BE2C (cell line): ENCODE data around the gene SSH3.

ENCODE experiments used
- DNase-seq: peaks from one replicate; pipeline ENCODE4 v3.0.0-alpha.2; 2020
- H3K27me3 ChIP-seq: fragments of 250-450 bp; sonication (Bioruptor Pico); 2 replicates; pipeline ENCODE4 v1.5.1; 2020; ENCODE audit warnings: mild to moderate bottlenecking
- H3K36me3 ChIP-seq: fragments of 250-450 bp; sonication (Bioruptor Pico); 2 replicates; pipeline ENCODE4 v1.5.1; 2020; ENCODE audit warnings: mild to moderate bottlenecking
- H3K4me1 ChIP-seq: fragments of 250-450 bp; sonication (Bioruptor Pico); 2 replicates; pipeline ENCODE4 v1.5.1; 2020
- H3K4me3 ChIP-seq: 2 replicates; pipeline ENCODE4 v1.5.1; 2011; ENCODE audit warnings: low read depth, low read length
- H3K9me3 ChIP-seq: fragments of 250-450 bp; sonication (Bioruptor Pico); 2 replicates; pipeline ENCODE4 v1.5.1; 2020
- TF ChIP-seq, protein P1 (sequence below): IDR thresholded peaks from 2 replicates; pipeline ENCODE4 v1.5.1; 2012; ENCODE audit warnings: mild to moderate bottlenecking, low read depth, low read length

Gene SSH3

DNA sequence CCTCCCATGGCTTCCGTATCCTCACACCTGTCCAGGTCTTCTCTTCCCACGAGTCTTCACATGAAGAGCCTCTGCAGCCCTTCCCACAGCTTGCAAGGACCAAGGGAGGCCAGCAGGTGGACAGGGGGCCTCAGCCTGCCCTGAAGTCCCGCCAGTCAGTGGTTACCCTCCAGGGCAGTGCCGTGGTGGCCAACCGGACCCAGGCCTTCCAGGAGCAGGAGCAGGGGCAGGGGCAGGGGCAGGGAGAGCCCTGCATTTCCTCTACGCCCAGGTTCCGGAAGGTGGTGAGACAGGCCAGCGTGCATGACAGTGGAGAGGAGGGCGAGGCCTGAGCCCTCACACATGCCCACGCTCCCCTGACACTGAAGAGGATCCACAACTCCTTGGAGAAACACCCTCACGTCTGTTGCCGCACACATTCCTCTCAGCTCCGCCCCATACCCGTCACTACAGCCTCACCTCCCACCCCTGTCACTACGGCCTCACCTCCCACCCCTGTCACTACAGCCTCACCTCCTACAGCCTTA is 8.3 kb downstream of the SSH3 start:
- H3K36me3 ChIP-seq: no peaks in the 10 kb centered on the region
- no peak for DNase-seq
- no peaks in the 10 kb centered on the region for H3K9me3 ChIP-seq
- TF ChIP-seq, protein P1, sequence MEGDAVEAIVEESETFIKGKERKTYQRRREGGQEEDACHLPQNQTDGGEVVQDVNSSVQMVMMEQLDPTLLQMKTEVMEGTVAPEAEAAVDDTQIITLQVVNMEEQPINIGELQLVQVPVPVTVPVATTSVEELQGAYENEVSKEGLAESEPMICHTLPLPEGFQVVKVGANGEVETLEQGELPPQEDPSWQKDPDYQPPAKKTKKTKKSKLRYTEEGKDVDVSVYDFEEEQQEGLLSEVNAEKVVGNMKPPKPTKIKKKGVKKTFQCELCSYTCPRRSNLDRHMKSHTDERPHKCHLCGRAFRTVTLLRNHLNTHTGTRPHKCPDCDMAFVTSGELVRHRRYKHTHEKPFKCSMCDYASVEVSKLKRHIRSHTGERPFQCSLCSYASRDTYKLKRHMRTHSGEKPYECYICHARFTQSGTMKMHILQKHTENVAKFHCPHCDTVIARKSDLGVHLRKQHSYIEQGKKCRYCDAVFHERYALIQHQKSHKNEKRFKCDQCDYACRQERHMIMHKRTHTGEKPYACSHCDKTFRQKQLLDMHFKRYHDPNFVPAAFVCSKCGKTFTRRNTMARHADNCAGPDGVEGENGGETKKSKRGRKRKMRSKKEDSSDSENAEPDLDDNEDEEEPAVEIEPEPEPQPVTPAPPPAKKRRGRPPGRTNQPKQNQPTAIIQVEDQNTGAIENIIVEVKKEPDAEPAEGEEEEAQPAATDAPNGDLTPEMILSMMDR: no peak
- H3K4me3 ChIP-seq: no peak overlapping the region
- H3K27me3 ChIP-seq: no peaks in the 10 kb centered on the region
- H3K4me1 ChIP-seq: peaks cover 2% of the 10 kb centered on the region; the same call in 1 of the 2 replicates

DNA sequence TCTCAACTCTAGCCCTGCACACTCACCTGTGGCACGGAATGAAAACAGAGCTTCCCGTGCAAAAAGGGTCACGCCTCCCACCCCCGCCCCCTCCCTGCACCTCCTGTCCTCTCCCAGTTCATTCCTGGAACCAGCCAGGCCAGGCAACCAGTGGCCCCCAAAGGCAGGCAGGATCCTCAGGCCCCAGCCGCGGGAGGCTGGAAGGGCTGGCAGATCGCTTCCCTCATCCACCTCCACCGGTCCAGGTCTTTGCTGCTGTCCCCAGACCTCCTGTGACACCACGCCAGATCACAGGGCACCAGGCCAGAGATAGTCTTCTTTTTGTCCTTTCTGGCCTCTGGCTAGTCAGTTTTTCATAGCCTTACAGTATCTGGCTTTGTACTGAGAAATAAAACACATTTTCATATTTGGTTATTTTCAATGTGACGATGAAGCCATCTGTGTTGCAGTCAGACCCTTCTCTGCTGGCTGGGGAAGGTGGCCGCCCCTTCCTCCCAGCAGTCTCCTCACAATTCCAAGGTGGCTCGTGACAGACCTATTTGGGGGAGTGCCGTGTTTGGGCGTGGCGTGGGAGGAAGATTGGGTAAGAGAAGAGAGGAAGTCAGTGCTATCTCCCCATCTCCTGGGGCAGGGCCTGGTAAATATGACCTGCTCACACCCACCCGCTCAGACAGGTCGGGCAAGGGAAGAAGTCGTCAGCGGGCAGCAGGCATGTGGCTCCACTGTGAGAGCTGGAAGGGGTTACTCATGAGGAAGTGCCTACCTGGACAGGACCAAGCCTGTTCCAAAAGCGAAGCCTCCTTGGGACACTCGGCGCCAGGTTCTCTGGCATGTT is 9.1 kb downstream of the SSH3 start:
- Histone ChIP-seq H3K4me3 (no peak overlapping the region), H3K27me3 (no peaks in the 10 kb centered on the region), H3K9me3 (no peaks in the 10 kb centered on the region), H3K4me1 (peaks cover 2% of the 10 kb centered on the region; the same call in 1 of the 2 replicates), H3K36me3 (no peaks in the 10 kb centered on the region)
- TF ChIP-seq, protein P1: no peak
- DNase-seq: no peak

DNA sequence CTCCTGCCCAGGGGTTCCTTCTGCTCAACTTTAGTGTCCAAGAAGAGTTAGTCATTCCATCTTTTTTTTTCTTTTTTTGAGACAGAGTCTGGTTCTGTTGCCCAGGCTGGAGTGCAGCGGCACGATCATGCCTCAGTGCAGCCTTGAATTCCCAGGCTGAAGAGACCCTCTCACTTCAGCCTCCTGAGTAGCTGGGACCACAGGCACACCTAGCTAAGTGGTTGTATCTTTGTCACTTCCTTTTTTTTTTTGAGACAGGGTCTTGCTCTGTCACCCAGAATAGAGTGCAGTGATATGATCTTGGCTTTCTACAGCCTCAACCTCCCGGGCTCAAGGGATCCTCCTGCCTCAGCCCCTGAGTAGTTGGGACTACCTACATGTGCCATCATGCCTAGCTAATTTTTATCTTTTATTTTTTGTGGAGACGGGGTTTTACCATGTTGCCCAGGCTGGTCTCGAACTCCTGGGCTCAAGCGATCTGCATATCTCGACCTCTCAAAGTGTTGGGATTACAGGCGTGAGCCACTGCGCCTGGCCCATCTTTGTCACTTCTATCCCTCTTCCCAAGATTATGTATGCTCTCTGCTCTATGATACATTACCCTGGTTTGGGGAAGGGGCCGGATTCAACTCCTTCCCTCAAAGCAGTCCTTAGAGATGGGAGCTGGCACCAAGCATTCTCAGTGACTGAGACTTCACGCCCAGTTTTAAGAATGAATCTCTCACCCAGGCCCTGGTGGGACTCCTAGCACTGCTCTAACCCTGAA is 10.0 kb downstream of the SSH3 start:
- Histone ChIP-seq H3K4me3 (no peak overlapping the region), H3K9me3 (no peaks in the 10 kb centered on the region), H3K4me1 (peaks cover 2% of the 10 kb centered on the region; the same call in 1 of the 2 replicates), H3K36me3 (no peaks in the 10 kb centered on the region), H3K27me3 (no peaks in the 10 kb centered on the region)
- DNase-seq: no peak
- TF ChIP-seq, protein P1: no peak

DNA sequence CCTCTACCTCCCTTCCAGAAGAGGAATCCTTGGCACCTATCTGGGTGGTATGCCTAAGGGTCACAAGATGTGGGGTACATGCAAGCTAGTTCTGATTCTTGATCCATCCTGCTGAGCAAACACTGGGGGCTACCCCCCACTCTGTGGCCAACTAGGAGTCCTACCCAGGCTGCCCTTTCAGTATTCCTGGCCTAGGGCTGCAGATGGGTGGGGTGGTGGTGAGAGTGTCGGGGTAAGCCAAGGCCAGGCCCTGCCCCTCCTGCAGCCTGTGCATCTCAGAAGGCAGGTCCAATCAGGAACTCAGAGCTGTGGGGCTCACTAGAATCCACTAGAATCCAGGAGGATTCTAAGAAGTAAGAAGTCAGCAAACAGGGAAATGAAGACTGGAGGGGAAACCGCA is 10.9 kb downstream of the SSH3 start:
- H3K9me3 ChIP-seq: no peaks in the 10 kb centered on the region
- TF ChIP-seq, protein P1: no peak
- H3K36me3 ChIP-seq: no peaks in the 10 kb centered on the region
- DNase-seq: no peak
- H3K4me3 ChIP-seq: no peak overlapping the region
- no peaks in the 10 kb centered on the region for H3K27me3 ChIP-seq
- H3K4me1 ChIP-seq: peaks cover 2% of the 10 kb centered on the region; the same call in 1 of the 2 replicates

DNA sequence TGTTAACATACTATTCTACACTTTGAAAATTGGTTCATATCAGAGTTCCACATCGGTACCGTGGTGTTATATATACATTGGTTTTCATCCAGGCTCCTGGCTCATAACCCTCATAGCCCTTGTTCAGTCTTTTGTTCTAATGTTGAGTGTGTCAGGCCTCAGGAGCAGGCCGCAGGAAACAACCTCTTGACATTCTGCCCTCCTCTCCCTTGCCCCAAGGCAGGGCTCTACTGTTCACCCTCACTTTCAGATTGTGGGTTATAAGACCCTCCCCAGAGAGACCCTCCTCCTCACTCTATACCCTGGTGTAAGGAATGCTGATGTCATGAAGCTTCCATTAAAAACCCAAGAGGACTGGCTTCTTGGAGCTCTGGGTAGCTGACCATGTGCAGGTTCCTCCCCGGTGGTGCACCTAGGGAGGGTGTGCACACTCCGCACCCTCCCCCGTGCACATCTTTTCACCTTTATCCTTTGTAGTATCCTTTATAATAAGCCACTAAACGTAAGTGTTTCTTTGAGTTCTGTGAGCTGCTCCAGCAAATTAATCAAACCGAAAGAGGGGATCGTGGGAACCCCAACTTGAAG is 12.1 kb downstream of the SSH3 start:
- DNase-seq: no peak
- Histone ChIP-seq H3K27me3 (no peaks in the 10 kb centered on the region), H3K36me3 (no peaks in the 10 kb centered on the region), H3K4me3 (no peak overlapping the region), H3K9me3 (no peaks in the 10 kb centered on the region), H3K4me1 (peaks cover 2% of the 10 kb centered on the region; the same call in 1 of the 2 replicates)
- TF ChIP-seq, protein P1: no peak
